Rectal smooth muscle tissue (tissue), 1 donor: Measurements from ENCODE around the gene HLA-DOA.

Experiments used
- H3K27ac ChIP-seq: one replicate; pipeline ENCODE4 v1.7.0; 2013; ENCODE audit warnings: low read depth, low read length, inconsistent platforms
- H3K27me3 ChIP-seq: one replicate; pipeline ENCODE4 v1.7.0; 2013; ENCODE audit warnings: low read length; ENCODE audit not compliant: control insufficient read depth, insufficient read depth
- H3K36me3 ChIP-seq: one replicate; pipeline ENCODE4 v1.7.0; 2013; ENCODE audit warnings: low read length; ENCODE audit not compliant: control insufficient read depth, insufficient read depth
- H3K4me1 ChIP-seq: one replicate; pipeline ENCODE4 v1.7.0; 2013; ENCODE audit warnings: low read length; ENCODE audit not compliant: control insufficient read depth, insufficient read depth
- H3K4me3 ChIP-seq: one replicate; pipeline ENCODE4 v1.7.0; 2013; ENCODE audit warnings: low read length
- H3K9ac ChIP-seq: one replicate; pipeline ENCODE4 v1.7.0; 2013; ENCODE audit warnings: low read length

HLA-DOA gene

GRCh38 chr6:33010356-33010755 is 965 bp upstream of the HLA-DOA start:
- no peak overlapping the region for H3K9ac ChIP-seq
- no peak overlapping the region for H3K27ac ChIP-seq
- H3K27me3 ChIP-seq, result no peaks in the 10 kb centered on the region
- no peak overlapping the region for H3K4me3 ChIP-seq
- H3K4me1 ChIP-seq, result peaks cover 2% of the 10 kb centered on the region
- H3K36me3 ChIP-seq, result no peaks in the 10 kb centered on the region

GRCh38 chr6:33007831-33008400 is 1.5 kb downstream of the HLA-DOA start:
- Histone ChIP-seq H3K4me3 (no peak overlapping the region), H3K36me3 (no peaks in the 10 kb centered on the region), H3K4me1 (no peaks in the 10 kb centered on the region), H3K27me3 (no peaks in the 10 kb centered on the region), H3K27ac (no peak overlapping the region), H3K9ac (no peak overlapping the region)

GRCh38 chr6:33004940-33005339 is 4.5 kb downstream of the HLA-DOA start:
- Histone ChIP-seq H3K9ac (no peak overlapping the region), H3K36me3 (no peaks in the 10 kb centered on the region), H3K4me1 (no peaks in the 10 kb centered on the region), H3K27ac (no peak overlapping the region), H3K27me3 (no peaks in the 10 kb centered on the region), H3K4me3 (no peak overlapping the region)

GRCh38 chr6:33001685-33002084 is 7.7 kb downstream of the HLA-DOA start:
- Histone ChIP-seq H3K9ac (no peak overlapping the region), H3K4me1 (no peaks in the 10 kb centered on the region), H3K27ac (no peak overlapping the region), H3K4me3 (no peak overlapping the region), H3K27me3 (no peaks in the 10 kb centered on the region), H3K36me3 (no peaks in the 10 kb centered on the region)

GRCh38 chr6:33000055-33000454 is 9.3 kb downstream of the HLA-DOA start:
- Histone ChIP-seq H3K27ac (no peak overlapping the region), H3K9ac (no peak overlapping the region), H3K36me3 (no peaks in the 10 kb centered on the region), H3K27me3 (no peaks in the 10 kb centered on the region), H3K4me3 (no peak overlapping the region), H3K4me1 (no peaks in the 10 kb centered on the region)

- Histone ChIP-seq H3K36me3 (no peaks in the 10 kb centered on the region), H3K4me1 (no peaks in the 10 kb centered on the region), H3K27me3 (no peaks in the 10 kb centered on the region), H3K27ac (no peak overlapping the region), H3K4me3 (no peak overlapping the region), H3K9ac (no peak overlapping the region)
These were observed 13.9 kb downstream of the HLA-DOA start for GRCh38 chr6:32995448-32995847.

GRCh38 chr6:32993363-32993973 is 15.9 kb downstream of the HLA-DOA start:
- Histone ChIP-seq H3K27ac (no peak overlapping the region), H3K9ac (no peak overlapping the region), H3K4me3 (no peak overlapping the region), H3K4me1 (no peaks in the 10 kb centered on the region), H3K36me3 (no peaks in the 10 kb centered on the region), H3K27me3 (no peaks in the 10 kb centered on the region)

- H3K27me3 ChIP-seq, result no peaks in the 10 kb centered on the region
- H3K27ac ChIP-seq, result no peak overlapping the region
- no peak overlapping the region for H3K4me3 ChIP-seq
- H3K4me1 ChIP-seq, result no peaks in the 10 kb centered on the region
- no peaks in the 10 kb centered on the region for H3K36me3 ChIP-seq
- H3K9ac ChIP-seq, result no peak overlapping the region
These were observed 17.4 kb downstream of the HLA-DOA start for GRCh38 chr6:32991972-32992371.

- Histone ChIP-seq H3K9ac (no peak overlapping the region), H3K27me3 (no peaks in the 10 kb centered on the region), H3K36me3 (no peaks in the 10 kb centered on the region), H3K4me3 (no peak overlapping the region), H3K4me1 (no peaks in the 10 kb centered on the region), H3K27ac (no peak overlapping the region)
These were observed 20.0 kb downstream of the HLA-DOA start for GRCh38 chr6:32989368-32989767.

GRCh38 chr6:32984622-32985389 is 24.6 kb downstream of the HLA-DOA start:
- Histone ChIP-seq H3K27me3 (no peaks in the 10 kb centered on the region), H3K27ac (no peak overlapping the region), H3K36me3 (peaks cover 12% of the 10 kb centered on the region), H3K9ac (no peak overlapping the region), H3K4me3 (no peak overlapping the region), H3K4me1 (no peaks in the 10 kb centered on the region)

- no peak overlapping the region for H3K9ac ChIP-seq
- H3K4me1 ChIP-seq, result no peaks in the 10 kb centered on the region
- peaks cover 18% of the 10 kb centered on the region for H3K36me3 ChIP-seq
- H3K27ac ChIP-seq, result no peak overlapping the region
- H3K27me3 ChIP-seq, result no peaks in the 10 kb centered on the region
- H3K4me3 ChIP-seq, result no peak overlapping the region
These were observed 25.3 kb downstream of the HLA-DOA start for GRCh38 chr6:32983964-32984621.

- H3K4me1 ChIP-seq, result no peaks in the 10 kb centered on the region
- H3K9ac ChIP-seq, result no peak overlapping the region
- peaks cover 23% of the 10 kb centered on the region for H3K36me3 ChIP-seq
- no peaks in the 10 kb centered on the region for H3K27me3 ChIP-seq
- H3K27ac ChIP-seq, result no peak overlapping the region
- no peak overlapping the region for H3K4me3 ChIP-seq
These were observed 25.9 kb downstream of the HLA-DOA start for GRCh38 chr6:32983493-32983848.
